Muscle layer of colon (tissue), 2 donors: Measurements from ENCODE around the gene ZNF343.
"Not testable (repeated sequence)": the region's sequence is repeated elsewhere in the genome, so short reads cannot be mapped to it uniquely, and the experiment has no call there.

Experiments used
- H3K27ac ChIP-seq: one replicate; pipeline ENCODE4 v1.7.0; 2013; ENCODE audit warnings: low read depth, mild to moderate bottlenecking, low read length, moderate library complexity
- H3K27me3 ChIP-seq, 2 donors: one replicate each; pipeline ENCODE4 v1.7.0; 2013; ENCODE audit warnings: low read length in 2 of 2, mild to moderate bottlenecking in 2 of 2; ENCODE audit not compliant: insufficient read depth in 2 of 2, control insufficient read depth in 1 of 2
- H3K36me3 ChIP-seq: one replicate; pipeline ENCODE4 v1.7.0; 2013; ENCODE audit warnings: mild to moderate bottlenecking, low read length; ENCODE audit not compliant: insufficient read depth
- H3K4me1 ChIP-seq: one replicate; pipeline ENCODE4 v1.7.0; 2013; ENCODE audit warnings: mild to moderate bottlenecking, low read length; ENCODE audit not compliant: insufficient read depth
- H3K4me3 ChIP-seq, 2 donors: one replicate each; pipeline ENCODE4 v1.7.0; 2013; ENCODE audit warnings: low read length in 2 of 2, low read depth in 1 of 2, mild to moderate bottlenecking in 1 of 2, moderate library complexity in 1 of 2
- H3K9ac ChIP-seq: one replicate; pipeline ENCODE4 v1.7.0; 2013; ENCODE audit warnings: low read length
- H3K9me3 ChIP-seq: one replicate; pipeline ENCODE4 v1.7.0; 2013; ENCODE audit warnings: mild to moderate bottlenecking, low read length
- donor health status: abdominal sarcoma.
- donor health status: Adenocarcinoma of cecum.

The ZNF343 gene

DNA sequence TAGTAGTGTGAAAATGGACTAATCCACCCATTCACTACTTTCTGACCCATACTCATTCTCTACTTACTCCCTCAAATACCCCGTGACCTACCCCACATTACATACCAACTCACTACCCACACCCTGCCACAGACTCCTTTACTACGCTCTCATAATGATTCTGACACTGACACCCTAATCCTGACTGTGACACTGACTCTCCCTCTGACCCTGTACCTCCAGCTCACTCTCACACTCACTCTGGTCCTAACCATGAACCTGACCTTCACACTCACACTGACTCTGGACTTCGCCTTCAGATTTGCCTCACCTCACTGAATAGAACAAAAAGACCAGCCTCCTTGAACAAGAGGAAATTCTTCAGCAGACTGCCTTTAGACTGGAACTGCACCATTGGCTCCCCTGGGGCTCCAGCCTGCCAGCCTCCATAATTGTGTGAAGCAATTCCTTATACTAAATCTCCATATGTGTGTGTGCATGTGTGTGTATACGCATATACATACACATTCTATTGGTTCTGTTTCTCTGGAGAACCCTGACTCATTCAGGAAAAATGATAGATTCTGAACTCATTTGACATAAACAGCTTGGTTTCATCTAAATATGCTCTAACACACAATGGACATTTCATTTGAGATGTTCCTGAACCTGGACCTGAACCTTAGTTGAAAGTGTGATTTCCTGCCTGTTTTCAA lies 10.5 kb upstream of the ZNF343 start:
- Histone ChIP-seq H3K27ac (no peak overlapping the region), H3K36me3 (no peaks in the 10 kb centered on the region), H3K4me1 (peaks cover 3% of the 10 kb centered on the region), H3K9me3 (no peaks in the 10 kb centered on the region), H3K27me3 (no peaks in the 10 kb centered on the region), H3K4me3 (no peak overlapping the region), H3K9ac (no peak overlapping the region)

DNA sequence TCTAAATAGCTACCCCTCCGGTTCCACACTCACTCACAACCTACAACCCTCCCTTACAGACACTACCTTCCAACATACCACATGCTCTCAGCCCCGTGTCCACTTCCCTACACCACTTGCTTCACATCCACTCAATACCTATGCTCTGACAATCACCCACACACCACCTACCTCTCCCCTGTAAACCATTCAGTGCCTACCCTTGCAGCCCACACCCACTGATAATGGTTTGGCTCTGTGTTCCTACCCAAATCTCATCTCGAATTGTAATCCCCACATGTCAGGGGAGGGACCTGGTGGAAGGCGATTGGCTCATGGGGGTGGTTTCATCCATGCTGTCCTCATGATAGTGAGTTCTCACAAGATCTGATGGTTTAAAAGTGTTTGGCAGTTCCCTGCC lies 9.8 kb upstream of the ZNF343 start:
- Histone ChIP-seq H3K36me3 (no peaks in the 10 kb centered on the region), H3K9ac (no peak overlapping the region), H3K4me3 (no peak overlapping the region), H3K27me3 (no peaks in the 10 kb centered on the region), H3K4me1 (no peaks in the 10 kb centered on the region), H3K27ac (no peak overlapping the region), H3K9me3 (no peaks in the 10 kb centered on the region)

DNA sequence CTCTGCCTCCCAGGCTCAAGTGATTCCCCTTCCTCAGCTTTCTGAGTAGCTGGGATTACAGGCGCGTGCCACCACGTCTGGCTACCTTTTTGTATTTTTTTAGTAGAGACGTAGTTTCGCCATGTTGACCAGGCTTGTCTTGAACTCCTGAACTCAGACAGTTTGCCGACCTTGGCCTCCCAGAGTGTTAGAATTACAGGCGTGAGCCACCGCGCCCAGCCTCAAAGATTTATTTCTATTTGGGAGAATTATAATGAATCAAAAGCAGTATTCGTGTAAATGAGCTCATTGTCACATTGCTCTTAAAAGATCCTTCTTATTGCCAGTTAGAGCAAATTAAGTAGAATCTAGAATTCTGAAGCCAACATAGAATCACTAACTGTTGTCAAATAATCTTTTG lies 9.4 kb upstream of the ZNF343 start:
- Histone ChIP-seq H3K4me3 (no peak overlapping the region), H3K9ac (no peak overlapping the region), H3K9me3 (no peaks in the 10 kb centered on the region), H3K4me1 (no peaks in the 10 kb centered on the region), H3K36me3 (no peaks in the 10 kb centered on the region), H3K27me3 (no peaks in the 10 kb centered on the region), H3K27ac (no peak overlapping the region)

DNA sequence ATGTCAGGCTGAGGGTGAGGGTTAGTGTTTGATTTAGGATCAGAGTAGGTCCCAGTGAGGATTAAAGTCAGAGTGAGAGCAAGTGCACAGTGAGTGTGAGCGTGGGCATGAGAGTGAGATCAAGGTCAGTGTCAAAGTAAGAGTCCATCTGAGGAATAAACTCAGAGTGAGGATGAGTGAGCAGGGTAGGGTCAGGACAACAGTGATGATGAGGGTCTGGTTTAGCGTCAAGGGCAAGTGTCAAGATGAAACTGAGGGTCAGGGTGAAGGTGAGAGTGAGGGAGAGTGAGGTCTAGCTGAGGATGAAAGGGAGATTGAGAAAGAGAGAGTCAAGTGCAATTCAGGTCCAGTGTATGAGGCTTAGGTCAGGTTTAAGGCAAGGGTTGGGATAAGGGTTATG lies 7.7 kb upstream of the ZNF343 start:
- no peak overlapping the region for H3K27ac ChIP-seq
- H3K36me3 ChIP-seq = no peaks in the 10 kb centered on the region
- H3K4me3 ChIP-seq = no peak overlapping the region
- no peaks in the 10 kb centered on the region for H3K4me1 ChIP-seq
- H3K9me3 ChIP-seq = no peaks in the 10 kb centered on the region
- no peak overlapping the region for H3K9ac ChIP-seq
- H3K27me3 ChIP-seq = no peaks in the 10 kb centered on the region

DNA sequence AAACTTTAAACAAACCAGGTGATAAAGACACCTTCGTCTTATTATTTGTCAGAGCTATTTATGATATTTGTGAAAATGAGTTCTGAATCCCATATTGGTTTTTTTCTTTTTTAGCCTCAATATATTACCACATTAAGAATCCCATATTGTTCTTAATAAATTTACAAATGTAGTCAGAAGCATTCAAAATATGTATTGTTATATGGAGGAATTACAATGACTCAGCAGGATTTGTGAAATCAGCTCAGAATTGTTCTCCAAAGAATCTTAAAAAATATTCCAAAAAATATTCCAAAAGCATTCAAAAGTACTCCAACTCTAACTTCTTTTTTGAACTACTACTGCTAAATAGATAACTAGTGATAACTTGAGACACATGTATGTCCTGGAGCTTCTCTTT lies 6.5 kb upstream of the ZNF343 start:
- Histone ChIP-seq H3K27me3 (no peaks in the 10 kb centered on the region), H3K4me3 (no peak overlapping the region), H3K27ac (no peak overlapping the region), H3K36me3 (no peaks in the 10 kb centered on the region), H3K9ac (no peak overlapping the region), H3K4me1 (no peaks in the 10 kb centered on the region), H3K9me3 (no peaks in the 10 kb centered on the region)

DNA sequence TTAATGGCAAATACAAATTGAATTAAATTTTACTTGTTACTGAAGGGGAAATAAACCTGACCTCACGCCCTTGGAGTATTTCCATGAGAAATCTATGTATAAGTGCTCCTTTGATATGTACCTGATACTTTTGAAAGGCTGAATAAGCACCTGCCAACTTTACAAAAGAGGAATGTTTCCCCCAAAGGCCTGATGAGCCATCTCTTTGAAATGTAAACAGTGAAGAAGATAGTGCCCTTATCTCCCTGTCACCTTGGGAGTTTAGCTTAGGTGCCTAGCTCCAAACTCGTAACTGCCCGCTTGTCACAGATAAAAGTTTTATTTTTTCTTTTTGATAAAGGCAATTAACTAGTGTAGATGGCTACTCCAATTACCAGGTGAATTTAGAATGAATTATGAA lies 1.1 kb upstream of the ZNF343 start:
- no peaks in the 10 kb centered on the region for H3K36me3 ChIP-seq
- no peaks in the 10 kb centered on the region for H3K27me3 ChIP-seq
- no peak overlapping the region for H3K9ac ChIP-seq
- peaks cover 10% of the 10 kb centered on the region for H3K4me1 ChIP-seq
- H3K4me3 ChIP-seq = peak overlapping the region in 1 of 2 donors; percentile 98
- no peak overlapping the region for H3K27ac ChIP-seq
- H3K9me3 ChIP-seq = no peaks in the 10 kb centered on the region

DNA sequence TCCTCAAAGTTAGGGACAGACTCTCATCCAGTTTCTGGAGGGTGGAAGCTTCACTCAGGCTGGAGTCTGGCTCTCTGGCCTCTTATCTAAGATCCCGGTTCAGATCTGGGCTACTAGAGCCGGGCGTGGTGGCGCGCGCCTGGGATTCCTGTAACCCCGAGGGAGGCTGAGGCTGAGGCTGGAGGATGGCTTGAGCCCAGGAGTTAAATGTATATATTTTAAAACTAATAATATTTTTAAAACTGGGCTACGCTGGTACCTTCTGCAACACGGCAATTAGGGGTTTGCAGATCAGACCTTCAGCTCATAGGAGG lies 710 bp upstream of the ZNF343 start:
- peak overlapping the region; percentile 95 to 98 for H3K4me3 ChIP-seq
- H3K4me1 ChIP-seq = peaks cover 10% of the 10 kb centered on the region
- no peaks in the 10 kb centered on the region for H3K9me3 ChIP-seq
- H3K27me3 ChIP-seq = no peaks in the 10 kb centered on the region
- H3K9ac ChIP-seq = peak overlapping the region; percentile 87
- no peaks in the 10 kb centered on the region for H3K36me3 ChIP-seq
- H3K27ac ChIP-seq = peak overlapping the region; percentile 94

DNA sequence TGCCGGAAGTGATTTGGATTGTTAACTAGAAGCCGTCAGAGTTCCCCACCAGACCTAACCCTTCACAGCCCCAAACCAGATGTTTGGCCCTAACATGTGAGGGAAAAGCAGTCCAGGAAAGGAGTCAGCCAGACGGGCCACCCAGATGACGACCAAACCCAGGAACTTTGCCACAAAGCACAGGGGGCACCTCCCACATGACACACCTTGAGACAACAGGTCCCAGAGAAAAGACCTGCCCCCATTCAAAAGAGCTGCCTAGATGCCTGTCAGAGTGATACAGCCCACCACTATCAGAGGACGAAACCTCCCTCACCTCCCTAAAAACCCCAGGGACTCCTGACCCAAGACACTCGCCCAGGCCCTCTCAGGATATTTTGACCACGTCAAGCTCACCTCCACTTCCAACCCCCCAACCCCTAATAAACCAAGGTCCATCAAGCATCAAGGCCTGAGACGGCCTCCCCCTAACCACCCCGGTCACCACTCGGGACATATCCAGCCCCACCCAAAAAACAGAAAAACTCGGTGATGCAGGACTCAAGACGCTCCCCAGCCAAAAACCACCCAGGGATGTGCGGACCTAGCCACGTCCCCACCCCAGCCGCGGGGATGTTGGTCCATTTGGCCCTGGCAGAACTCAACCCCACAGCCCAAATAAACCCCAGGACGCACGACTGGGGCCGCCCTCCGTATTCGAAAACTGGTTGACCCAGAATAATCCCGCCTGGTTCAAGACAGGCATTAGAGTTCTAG lies 662 bp downstream of the ZNF343 start:
- peaks cover 10% of the 10 kb centered on the region for H3K4me1 ChIP-seq
- no peaks in the 10 kb centered on the region for H3K27me3 ChIP-seq
- H3K9me3 ChIP-seq = no peaks in the 10 kb centered on the region
- peak overlapping the region; percentile 95 to 98 for H3K4me3 ChIP-seq
- H3K36me3 ChIP-seq = no peaks in the 10 kb centered on the region
- H3K9ac ChIP-seq = peak overlapping the region; percentile 87
- H3K27ac ChIP-seq = peak overlapping the region; percentile 94

DNA sequence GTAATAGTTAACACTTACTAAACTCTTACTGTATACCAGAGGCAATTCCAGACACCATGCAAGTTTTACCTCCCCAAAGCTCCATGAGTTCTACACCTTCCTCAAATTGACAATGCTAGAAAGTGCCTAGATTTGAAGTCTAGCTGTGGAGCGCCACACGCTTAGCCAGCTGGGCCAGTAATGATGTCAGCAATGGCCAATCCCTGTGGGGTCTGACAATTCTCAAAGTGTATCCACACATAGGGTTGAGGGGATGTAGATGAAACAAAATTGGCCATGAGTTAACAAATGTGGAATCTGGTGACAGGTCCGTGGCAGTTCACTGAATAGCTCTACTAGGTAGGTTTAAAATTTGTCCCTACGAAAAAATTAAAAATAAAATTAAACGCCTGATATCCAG lies 1.3 kb downstream of the ZNF343 start:
- peaks cover 10% of the 10 kb centered on the region for H3K4me1 ChIP-seq
- H3K9me3 ChIP-seq = no peaks in the 10 kb centered on the region
- no peak overlapping the region for H3K27ac ChIP-seq
- peak overlapping the region in 1 of 2 donors; percentile 98 for H3K4me3 ChIP-seq
- no peaks in the 10 kb centered on the region for H3K36me3 ChIP-seq
- no peak overlapping the region for H3K9ac ChIP-seq
- no peaks in the 10 kb centered on the region for H3K27me3 ChIP-seq

DNA sequence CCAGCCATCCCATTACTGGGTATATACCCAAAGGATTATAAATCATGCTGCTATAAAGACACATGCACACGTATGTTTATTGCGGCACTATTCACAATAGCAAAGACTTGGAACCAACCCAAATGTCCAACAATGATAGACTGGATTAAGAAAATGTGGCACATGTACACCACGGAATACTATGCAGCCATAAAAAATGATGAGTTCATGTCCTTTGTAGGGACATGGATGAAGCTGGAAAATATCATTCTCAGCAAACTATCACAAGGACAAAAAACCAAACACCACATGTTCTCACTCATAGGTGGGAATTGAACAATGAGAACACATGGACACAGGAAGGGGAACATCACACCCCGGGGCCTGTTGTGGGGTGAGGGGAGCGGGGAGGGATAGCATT lies 2.3 kb downstream of the ZNF343 start:
- not testable (repeated sequence) for H3K27me3 ChIP-seq, H3K9me3 ChIP-seq, H3K9ac ChIP-seq, H3K36me3 ChIP-seq, H3K4me3 ChIP-seq, H3K4me1 ChIP-seq, H3K27ac ChIP-seq

DNA sequence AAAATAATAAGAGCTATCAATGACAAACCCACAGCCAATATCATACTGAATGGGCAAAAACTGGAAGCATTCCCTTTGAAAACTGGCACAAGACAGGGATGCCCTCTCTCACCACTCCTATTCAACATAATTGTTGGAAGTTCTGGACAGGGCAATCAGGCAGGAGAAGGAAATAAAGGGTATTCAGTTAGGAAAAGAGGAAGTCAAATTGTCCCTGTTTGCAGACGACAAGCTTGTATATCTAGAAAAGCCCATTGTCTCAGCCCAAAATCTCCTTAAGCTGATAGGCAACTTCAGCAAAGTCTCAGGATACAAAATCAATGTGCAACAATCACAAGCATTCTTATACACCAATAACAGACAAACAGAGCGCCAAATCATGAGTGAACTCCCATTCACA lies 3.9 kb downstream of the ZNF343 start:
- H3K9ac ChIP-seq, H3K27me3 ChIP-seq, H3K27ac ChIP-seq, H3K36me3 ChIP-seq, H3K9me3 ChIP-seq, H3K4me1 ChIP-seq, H3K4me3 ChIP-seq: not testable (repeated sequence)

DNA sequence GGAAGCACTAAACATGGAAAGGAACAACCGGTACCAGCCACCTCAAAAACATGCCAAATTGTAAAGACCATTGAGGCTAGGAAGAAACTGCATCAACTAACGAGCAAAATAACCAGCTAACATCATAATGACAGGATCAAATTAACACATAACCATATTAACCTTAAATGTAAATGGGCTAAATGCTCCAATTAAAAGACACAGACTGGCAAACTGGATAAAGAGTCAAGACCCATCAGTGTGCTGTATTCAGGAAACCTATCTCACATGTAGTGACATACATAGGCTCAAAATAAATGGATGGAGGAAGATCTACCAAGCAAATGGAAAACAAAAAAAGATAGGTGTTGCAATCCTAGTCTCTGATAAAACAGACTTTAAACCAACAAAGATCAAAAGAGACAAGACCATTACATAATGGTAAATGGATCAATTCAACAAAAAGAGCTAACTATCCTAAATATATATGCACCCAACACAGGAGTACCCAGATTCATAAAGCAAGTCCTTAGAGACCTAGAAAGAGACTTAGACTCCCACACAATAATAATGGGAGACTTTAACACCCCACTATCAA lies 5.8 kb downstream of the ZNF343 start:
- H3K9ac ChIP-seq, H3K9me3 ChIP-seq, H3K4me1 ChIP-seq, H3K4me3 ChIP-seq, H3K27me3 ChIP-seq, H3K27ac ChIP-seq: not testable (repeated sequence)
- peaks cover 15% of the 10 kb centered on the region for H3K36me3 ChIP-seq
